Hematopoietic multipotent progenitor cell treated with erythropoietin and hydrocortisone succinate and interleukin-3 and kit ligand, for 17 days (in vitro differentiated cells): ENCODE results near the gene KCTD20.
"Not testable (repeated sequence)": the region's sequence is repeated elsewhere in the genome, so short reads cannot be mapped to it uniquely, and the experiment has no call there.

Source experiments
- DNase-seq: peaks from one replicate; pipeline ENCODE4 v3.0.0-alpha.2; 2015; ENCODE audit warnings: low spot score

The KCTD20 gene

DNA sequence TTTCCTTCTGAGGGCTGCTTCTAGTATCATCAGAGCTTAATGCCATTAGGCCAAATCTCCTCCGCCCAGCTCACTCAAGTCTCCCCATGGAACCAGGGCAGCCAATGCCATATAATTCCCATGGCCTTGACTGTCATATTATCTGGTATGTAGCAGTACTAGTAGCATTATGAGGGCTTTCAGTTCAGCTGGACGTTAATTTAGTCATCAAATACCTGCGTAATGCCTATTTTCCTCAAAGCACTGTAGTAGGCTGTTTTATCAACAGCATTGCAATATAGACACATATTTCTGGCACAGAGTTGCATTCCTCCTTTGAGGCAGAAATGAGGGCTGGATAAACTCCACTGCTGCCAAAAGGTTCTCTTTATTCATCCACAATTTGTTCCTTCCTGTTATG, 1.7 kb downstream of the KCTD20 start:
- DNase-seq = no peak

DNA sequence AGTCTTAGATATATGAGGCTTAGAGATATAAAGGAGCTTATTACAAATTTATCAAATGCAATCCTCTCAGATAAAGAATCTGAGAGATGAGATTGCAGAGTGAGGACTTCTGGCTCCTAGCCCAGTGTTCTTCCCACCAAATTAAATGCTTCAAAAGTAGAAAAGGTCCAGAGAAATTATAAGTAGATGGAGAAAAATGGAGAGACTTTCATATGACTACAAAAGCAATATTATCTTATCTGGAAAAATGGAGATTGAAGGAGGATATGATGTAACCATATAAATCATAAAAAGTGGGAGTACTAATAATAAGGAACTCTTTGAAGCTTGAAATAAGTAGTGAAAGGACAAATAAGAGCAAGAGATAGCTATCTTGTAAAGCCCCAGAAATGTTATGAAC, 2.8 kb downstream of the KCTD20 start:
- no peak for DNase-seq

DNA sequence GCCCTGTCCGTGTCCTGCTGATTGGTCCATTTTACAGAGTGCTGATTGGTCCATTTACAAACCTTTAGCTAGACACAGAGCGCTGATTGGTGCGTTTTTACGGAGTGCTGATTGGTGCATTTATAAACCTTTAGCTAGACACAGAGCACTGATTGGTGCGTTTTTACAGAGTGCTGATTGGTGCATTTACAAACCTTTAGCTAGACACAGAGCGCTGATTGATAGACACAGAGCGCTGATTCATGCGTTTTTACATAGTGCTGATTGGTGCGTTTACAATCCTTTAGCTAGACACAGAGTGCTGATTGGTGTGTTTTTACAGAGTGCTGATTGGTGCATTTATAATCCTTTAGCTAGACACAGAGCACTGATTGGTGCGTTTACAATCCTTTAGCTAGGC, 6.4 kb downstream of the KCTD20 start:
- DNase-seq = not testable (repeated sequence)

DNA sequence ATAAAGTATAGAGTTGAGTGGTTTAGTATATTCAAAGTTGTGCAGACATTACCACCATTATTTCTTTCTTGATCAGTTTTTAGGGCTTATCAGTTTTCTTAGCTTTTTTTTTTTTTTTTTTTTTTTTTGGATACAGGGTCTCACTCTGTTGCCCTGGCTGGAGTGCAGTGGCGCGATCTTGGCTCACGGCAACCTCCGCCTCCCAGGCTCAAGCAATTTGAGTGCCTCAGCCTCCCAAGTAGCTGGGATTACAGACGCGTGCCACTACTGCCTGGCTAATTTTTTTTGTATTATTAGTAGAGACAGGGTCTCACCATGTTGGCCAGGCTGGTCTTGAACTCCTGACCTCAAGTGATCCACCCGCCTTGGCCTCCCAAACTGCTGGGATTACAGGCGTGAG, 10.1 kb downstream of the KCTD20 start:
- not testable (repeated sequence) for DNase-seq

DNA sequence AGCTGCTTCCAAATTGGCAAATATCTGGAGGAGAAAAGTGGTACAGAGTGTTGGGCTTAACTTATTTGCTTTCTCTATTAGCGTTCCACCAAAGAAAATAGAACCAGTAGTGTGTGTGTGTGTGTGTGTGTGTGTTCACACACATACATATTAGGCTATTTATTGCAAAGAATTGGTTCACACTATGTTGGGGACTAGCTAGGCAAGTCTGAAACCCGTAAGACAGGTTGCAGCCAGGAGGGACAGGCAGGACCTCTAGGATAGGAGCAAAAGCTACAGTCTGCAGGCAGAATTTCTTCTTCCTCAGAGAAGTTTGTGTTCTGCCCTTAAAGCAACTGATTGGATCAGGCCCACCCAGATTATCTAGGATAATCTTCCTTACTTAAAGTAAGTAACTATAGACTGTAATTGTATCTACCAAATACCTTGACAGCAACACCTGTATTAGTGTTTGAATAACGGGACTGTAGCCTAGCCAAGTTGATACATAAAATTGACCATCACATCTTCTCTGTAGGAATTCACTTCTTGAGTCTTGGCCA, 12.8 kb downstream of the KCTD20 start:
- no peak for DNase-seq

DNA sequence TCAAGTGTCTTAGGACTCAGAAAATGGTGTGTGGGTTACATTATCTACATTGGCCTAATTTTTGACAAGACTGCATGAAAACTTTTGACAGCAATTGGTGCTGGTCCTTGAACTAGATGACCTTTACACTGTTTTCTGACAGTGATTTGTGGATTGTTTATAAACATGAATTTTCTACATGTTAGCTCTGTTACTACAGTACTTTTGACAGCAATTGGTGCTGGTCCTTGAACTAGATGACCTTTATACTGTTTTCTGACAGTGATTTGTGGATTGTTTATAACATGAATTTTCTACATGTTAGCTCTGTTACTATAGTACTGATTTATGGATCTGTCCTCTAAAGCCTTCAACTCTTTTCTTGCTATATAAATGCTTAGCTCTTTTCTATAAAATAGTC, 16.7 kb downstream of the KCTD20 start:
- DNase-seq = no peak

DNA sequence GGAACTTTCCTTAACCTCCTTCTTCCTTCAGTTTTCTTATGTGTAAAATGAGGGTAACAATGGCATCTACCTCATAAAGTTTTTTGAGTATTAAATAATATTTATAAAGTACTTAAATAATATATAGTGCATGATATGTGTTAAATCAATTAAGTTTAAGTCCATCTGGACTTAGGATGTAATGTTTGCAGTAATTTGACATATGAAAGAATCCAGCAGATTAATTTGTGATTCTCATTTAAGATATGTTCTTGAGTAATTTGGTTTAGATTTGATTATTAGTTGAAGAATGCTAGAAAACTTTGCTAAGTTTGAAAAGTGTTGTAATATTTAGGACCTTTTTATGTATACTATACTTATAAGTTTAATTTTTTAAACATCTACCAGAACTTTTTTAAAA, 18.1 kb downstream of the KCTD20 start:
- no peak for DNase-seq

DNA sequence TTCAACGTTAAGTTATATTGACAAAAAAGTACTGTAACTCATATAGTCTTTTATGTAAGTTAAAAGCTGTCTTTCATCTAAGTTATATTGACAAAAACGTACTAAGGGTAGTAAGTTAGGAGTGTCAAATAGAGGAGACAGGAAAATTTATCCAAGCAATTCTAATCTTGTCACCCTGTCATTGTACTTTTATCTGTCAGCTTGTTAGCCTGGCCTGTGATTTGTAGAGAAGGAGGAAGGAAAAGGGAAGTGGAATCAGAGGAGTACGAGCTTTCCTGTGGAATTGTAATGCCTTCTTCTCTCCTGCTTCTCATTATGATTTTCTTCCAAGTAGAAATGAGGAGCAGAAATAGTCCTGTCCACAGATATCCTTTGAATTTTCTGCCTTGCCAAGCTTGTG, 18.8 kb downstream of the KCTD20 start:
- DNase-seq = no peak

DNA sequence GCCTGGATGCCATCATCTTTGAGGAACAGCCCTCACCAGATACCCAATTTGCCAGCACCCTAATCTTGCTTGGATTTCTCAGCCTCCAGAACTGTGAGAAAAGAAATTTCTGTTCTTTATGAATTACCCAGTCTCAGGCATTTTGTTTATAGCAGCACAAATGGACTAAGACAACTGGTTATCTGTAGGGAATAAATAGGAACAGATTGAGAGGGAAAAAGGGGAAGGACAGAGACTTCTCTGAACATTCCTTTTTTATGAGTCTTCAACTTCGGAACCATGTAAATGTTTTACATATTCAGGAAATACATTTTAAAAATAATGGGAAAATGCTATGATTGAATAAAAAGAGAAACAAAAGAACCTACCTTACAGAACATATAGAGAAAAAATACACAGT, 20.9 kb downstream of the KCTD20 start:
- no peak for DNase-seq

DNA sequence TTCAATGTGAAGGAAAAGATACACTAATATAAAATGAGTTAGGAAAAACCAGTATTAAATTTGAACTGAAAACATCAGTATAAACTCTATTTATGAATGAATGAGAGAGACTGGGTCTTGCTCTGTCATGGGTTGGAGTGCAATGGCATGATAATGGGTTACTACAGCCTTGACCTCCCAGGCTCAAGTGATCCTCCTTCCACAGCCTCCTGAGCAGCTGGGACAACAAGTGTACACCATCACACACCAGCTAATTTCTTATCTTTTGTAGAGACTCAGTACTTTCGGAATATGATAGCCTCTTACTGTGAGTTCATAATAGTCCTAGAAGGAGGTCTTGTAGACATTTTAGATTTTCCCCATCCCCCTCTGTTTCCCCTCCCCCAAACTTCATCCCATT, 21.4 kb downstream of the KCTD20 start:
- no peak for DNase-seq

DNA sequence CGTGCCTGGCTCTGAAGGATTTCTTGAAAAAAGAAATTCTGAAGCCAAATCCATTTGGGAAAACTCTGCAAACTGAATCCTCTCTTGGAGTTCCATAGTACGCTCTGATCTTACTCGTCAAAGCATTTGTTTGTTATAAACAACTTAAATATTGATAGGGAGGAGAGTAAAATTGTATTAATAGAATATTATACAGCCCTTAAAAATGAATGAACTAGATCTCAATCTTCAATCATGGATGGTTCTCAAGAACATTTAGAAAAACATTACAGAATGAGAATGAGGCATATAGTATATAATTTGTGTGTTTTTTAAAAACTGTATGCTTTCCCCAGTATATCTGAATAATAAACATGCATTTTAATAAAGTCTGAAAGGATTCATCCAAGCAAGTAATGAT, 24.8 kb downstream of the KCTD20 start:
- DNase-seq = no peak

DNA sequence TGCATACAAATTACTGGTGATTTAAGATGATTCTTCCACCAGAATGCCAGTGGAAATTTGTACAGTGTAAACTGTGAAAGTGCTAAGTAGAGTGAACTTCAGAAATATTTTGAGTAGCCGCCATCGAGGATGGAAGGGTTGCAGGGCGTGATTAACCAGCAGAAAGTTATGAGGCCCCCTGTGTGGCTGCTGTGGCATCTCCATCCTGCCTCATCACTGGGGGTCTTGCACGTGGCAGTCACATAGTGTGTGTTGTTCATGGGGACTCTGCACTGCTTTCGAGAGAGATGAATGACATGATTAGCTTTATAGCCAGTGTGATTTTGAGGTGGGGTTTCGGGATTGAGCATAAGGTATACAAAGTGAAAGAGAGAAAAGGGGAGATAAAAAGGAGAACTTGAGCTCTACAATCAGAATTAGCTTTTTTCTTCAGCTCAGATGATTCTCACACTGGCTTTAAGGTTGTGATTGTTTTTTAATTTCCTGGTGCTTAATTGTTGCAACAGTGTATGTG, 26.4 kb downstream of the KCTD20 start:
- DNase-seq = no peak

DNA sequence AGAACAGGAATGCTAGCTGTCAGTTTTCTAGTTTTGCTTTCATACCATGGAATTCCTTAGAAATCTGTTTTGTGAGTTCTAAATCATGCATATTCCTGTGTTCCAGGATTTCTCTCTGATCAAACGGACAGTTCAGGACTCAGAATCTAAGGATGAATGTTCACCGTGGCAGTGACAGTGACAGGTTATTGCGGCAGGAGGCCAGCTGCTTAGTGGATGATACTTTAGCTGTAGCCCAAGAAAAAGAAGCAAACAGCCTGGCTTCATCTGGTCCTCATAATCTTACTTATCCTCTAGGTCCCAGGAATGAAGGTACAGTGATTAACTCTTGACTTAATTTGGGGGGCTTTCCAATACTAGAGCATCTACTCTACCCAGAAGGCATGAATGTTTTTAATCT, 27.1 kb downstream of the KCTD20 start:
- no peak for DNase-seq

DNA sequence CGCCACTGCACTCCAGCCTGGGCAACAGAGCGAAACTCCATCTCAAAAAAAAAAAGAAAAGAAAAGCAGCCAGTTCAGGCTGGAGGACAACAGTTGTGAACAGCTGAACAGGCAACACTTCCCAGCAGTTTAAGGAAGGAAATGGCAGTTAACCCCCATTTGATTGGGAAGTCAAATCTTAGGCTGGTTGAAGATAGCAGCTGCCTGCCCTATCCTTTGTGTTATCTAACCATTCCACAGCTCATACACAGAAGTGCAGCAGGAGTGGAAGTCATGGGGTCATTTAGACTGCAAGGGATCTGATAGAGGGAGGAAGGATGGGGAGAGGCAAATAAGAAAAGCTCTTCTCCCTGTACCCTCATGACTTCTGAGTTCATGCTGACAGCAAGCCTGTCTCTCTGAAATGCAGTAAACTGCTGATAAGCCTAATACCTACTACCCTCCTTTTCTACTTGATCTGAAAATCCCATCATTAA, 35.3 kb downstream of the KCTD20 start:
- no peak for DNase-seq

DNA sequence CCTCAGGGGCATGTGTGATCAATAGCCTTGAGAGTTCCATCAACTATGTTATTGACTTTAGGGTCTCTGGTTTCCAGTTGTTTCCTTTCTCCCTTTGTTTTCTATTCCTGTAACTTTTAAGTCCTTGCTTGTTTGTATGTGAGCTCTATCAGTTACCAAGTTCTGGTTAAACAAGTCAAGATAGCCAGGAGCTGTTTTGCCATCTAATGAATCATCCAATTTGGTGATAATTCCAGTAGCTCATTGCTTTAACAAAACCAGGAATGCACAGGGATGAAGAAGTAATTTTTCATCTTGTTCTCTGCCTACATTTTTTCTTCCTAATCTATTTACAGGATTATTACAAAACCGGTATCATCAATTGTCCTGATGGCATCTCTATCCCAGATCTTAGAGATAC, 36.5 kb downstream of the KCTD20 start:
- no peak for DNase-seq

DNA sequence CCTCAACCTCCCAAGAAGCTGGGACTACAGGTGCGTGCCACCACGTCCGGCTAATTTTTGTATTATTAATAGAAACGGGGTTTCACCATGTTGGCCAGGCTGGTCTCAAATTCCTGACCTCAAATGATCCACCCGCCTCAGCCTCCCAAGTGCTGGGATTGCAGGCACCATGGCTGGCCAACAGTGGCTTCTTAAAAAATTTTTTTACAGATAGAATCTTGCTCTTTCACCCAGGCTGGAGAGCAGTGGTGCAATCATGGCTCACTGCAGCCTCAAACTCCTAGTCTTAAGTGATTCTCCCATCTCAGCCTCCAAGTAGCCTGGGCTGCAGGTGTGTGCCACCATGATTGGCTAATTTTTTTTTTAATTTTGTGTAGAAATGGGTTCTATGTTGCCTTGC, 40.5 kb downstream of the KCTD20 start:
- DNase-seq = not testable (repeated sequence)

DNA sequence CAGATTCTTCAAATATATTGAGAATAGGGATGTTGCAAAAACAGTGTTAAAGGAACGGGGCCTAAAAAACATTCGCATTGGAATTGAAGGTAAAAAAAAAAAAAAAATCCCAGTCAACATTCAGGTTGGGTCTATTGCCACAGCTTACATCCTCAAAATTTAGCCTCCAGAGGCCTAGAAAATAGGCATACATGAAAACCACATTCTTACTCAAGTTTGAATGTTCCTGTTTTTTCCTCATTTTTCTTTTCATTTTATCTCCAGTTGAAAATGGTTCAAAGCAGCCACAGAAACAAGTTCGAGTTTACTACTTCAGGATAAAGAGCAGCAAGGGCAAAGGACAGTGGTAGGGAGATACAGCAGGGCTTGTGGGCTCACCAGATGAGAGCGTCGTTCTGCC, 41.9 kb downstream of the KCTD20 start:
- no peak for DNase-seq

DNA sequence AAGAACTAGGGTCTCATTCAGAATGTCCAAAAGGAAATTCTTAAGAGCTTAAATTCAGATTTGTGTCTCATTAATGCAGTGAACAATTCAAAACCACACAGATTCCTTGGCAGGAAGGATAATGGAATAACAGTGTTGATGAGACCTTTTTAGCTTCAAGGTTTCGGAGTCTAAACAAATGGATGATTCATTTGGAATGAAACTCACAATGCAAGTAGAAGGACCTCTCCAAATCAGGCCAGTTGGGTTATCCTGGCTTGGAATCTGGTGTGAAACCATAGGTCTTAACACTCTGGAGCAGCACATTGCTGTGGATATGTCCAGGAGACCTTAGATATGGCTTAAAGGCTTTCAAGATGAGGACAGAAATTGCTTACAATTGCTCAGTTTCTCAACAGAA, 44.9 kb downstream of the KCTD20 start:
- no peak for DNase-seq

DNA sequence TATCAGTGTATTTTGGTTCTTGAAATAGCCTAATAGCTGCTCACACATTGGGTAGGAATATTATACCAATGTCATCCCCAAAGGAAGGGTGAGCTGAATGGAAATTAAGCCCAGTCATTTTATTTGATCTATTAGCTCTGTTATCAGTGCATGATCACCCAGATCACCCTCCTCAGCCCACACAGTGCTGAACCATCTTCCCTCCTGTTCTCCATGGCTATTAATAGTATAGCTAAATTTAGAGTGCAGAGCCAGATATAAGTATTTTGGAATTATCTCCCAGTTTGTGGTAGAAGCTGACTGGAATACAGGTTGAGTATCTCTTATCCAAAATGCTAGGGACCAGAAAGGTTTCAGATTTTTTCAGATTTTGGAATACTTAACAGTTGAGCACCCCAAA, 45.4 kb downstream of the KCTD20 start:
- no peak for DNase-seq

DNA sequence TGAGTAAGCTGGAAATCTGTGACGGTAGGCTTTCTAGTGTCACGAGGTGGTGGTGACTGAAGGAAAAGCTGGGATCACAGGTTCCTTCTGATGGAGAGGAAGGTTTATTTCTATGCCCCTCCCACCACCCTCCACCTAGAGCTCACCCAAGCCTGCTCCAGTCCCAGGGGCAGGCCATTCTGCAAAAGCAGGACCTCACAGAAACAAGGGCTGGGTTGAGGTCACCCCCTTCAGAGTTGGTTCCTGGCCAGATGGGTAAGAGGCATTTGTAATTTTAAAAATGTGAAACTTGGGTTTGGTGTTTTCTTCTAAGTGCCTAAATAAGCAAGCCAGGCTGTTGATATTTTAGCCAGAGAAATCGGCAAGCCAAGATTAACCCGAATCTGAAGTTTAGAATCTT, 46.6 kb downstream of the KCTD20 start:
- DNase-seq = no peak

DNA sequence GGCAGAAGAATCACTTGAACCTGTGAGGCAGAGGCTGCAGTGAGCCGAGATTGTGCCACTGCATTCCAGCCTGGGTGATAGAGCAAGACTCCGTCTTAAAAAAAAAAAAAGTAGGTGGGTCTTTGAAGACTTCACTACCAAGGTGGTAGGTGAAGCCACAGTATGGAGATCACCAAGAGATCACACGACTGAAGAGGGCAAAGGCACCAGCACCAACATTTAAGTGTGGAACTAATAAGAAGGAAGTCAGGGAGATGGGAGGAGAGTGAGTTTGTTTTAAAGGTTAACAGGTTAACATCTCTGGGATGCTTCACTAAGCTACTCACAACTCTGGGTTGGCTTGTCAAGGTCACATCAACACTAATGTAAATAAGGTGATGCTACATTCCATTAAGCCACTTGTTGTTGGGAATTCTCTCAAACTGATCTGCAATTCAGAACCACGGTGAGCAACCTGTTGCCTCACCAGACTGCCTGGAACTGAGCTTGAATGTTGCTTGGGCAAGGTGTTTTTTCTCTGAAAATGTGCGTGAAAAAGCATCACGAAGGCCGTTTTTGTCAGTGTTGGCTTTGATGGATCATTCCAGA, 48.7 kb downstream of the KCTD20 start:
- DNase-seq = no peak

DNA sequence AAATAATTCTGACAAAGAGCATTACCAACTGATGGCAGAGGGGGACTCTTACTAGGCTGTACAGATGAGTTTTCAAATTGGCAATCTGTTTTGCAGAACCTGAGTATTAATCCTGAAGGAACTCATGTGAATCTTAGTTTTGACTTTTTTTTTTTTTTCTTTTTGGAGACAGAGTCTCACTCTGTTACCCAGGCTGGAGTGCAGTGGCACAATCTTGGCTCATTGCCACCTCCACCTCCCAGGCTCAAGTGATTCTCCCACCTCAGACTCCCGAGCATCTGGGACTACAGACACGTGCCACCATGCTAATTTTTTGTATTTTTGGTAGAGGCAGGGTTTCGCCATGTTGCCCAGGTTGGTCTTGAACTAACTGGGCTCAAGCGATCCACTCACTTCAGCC, 49.3 kb downstream of the KCTD20 start:
- no peak for DNase-seq

DNA sequence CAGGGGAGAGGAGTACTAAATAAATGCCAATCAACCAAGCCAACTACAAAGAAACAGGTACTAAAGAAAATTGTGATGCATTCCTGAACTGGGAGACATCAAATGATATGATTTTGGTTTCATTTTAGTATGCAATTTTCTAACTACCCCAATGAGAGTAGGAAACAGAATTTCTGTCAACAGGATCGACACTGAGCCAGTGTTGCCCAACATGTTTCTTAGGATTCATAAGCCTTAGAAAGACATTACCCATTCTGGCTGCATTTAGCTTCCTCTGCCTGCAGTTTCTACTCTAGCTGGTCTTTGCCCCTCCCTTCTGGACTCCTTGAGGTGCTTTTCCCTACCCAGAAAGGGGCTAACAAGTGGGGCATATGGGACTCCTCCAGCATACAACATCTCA, 49.8 kb downstream of the KCTD20 start:
- DNase-seq = no peak

DNA sequence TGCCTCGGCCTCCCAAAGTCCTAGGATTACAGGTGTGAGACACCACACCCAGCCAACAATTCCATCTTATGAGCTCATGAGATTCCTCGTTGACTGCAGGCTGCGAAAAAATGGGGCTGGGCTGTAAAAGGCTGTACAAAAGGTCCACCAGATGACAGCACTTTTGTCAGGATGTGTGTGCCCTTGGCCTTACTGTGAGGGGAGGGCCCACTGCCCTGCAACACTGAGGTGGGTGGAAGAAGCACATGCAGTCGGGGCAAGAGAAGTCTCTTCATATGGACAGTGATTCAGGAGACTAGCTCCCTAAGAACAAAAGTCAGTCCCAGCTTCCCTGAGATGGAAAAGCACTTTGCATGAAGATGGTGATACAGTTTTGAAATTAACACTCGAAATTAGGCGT, 50.5 kb downstream of the KCTD20 start:
- DNase-seq = no peak
